Naive thymus-derived CD4-positive, alpha-beta T cell (primary cell): ENCODE data around the gene LAMP2. TPM values are rescaled to one million over a fixed set of nuclear protein-coding genes. Genes with fewer than 3 reads are reported as not detected.

Source experiments
- ATAC-seq: fragments of 150-1000 bp; cut with Tn5 transposase; 2 replicates; pipeline ENCODE4 v1.10.0; 2021; ENCODE audit warnings: mild to moderate bottlenecking, moderate library complexity
- CTCF ChIA-PET: fragments of 350-600 bp; sonication (Branson Sonifier 250); formaldehyde crosslinking; loops from one replicate; lab custom pipeline; 2021; ENCODE audit warnings: antibody characterized with exemption; lab: Charles Lee
- POLR2A ChIA-PET: fragments of 350-600 bp; sonication (Branson Sonifier 250); formaldehyde crosslinking; loops from one replicate; lab custom pipeline; 2021; ENCODE audit warnings: antibody characterized with exemption, inconsistent platforms; lab: Charles Lee
- DNase-seq, 9 donors: peaks; one replicate each; pipeline versions ENCODE4 v3.0.0 to v3.0.0-alpha.2; 2020 to 2022; ENCODE audit warnings: mixed read lengths in 1 of 9
- H3K27ac ChIP-seq: one replicate; pipeline ENCODE4 v1.7.0; 2013; ENCODE audit warnings: mild to moderate bottlenecking, low read depth, low read length, moderate library complexity
- H3K27me3 ChIP-seq, 2 donors: one replicate each; pipeline ENCODE4 v1.7.0; 2013; ENCODE audit warnings: low read length in 2 of 2, mild to moderate bottlenecking in 2 of 2, moderate library complexity in 2 of 2; ENCODE audit not compliant: control insufficient read depth in 2 of 2, insufficient read depth in 2 of 2
- H3K36me3 ChIP-seq, 3 experiments: 1 replicate in 2 of 3; 2 replicates in 1 of 3; pipeline ENCODE4 v1.7.0; 2013; ENCODE audit warnings: low read length in 3 of 3, mild to moderate bottlenecking in 3 of 3, moderate library complexity in 1 of 3; ENCODE audit not compliant: insufficient read depth in 3 of 3, control insufficient read depth in 2 of 3
- H3K4me1 ChIP-seq, 2 donors: one replicate each; pipeline ENCODE4 v1.7.0; 2013; ENCODE audit warnings: low read length in 2 of 2, mild to moderate bottlenecking in 2 of 2, moderate library complexity in 1 of 2; ENCODE audit not compliant: control insufficient read depth in 2 of 2, insufficient read depth in 2 of 2
- H3K4me3 ChIP-seq: 2 replicates; pipeline ENCODE4 v1.7.0; 2013; ENCODE audit warnings: mild to moderate bottlenecking, low read length
- H3K9me3 ChIP-seq, 3 experiments: 1 replicate in 2 of 3; 2 replicates in 1 of 3; pipeline ENCODE4 v1.7.0; 2013; ENCODE audit warnings: low read length in 3 of 3; ENCODE audit not compliant: control insufficient read depth in 2 of 3
- H3K27ac Mint-ChIP-seq, 9 donors: one replicate each; pipeline ENCODE4 v1.8.0; 2020 to 2022; ENCODE audit warnings: mixed read lengths in 9 of 9, mild to moderate bottlenecking in 8 of 9, moderate library complexity in 5 of 9, inconsistent platforms in 2 of 9
- H3K27me3 Mint-ChIP-seq, 5 donors: one replicate each; pipeline ENCODE4 v1.8.0; 2021 to 2022; ENCODE audit warnings: mixed read lengths in 5 of 5, mild to moderate bottlenecking in 1 of 5
- H3K36me3 Mint-ChIP-seq, 5 donors: one replicate each; pipeline ENCODE4 v1.8.0; 2020 to 2022; ENCODE audit warnings: mixed read lengths in 5 of 5, mild to moderate bottlenecking in 3 of 5, inconsistent platforms in 1 of 5
- H3K4me1 Mint-ChIP-seq, 7 donors: one replicate each; pipeline ENCODE4 v1.8.0; 2020 to 2022; ENCODE audit warnings: mixed read lengths in 7 of 7, mild to moderate bottlenecking in 3 of 7, inconsistent platforms in 1 of 7
- H3K4me3 Mint-ChIP-seq, 10 donors: one replicate each; pipeline ENCODE4 v1.8.0; 2020 to 2022; ENCODE audit warnings: mild to moderate bottlenecking in 10 of 10, mixed read lengths in 10 of 10, moderate library complexity in 6 of 10, inconsistent platforms in 2 of 10
- H3K9me3 Mint-ChIP-seq, 11 donors: one replicate each; pipeline ENCODE4 v1.8.0; 2020 to 2022; ENCODE audit warnings: mixed read lengths in 11 of 11, mild to moderate bottlenecking in 4 of 11, inconsistent platforms in 1 of 11, moderate library complexity in 1 of 11
- intact Hi-C, 2 donors: fragments of 100-400 bp; cut with micrococcal nuclease; formaldehyde crosslinking; loops; one replicate each; pipeline ENCODE4 v1.15.1; 2023
- polyA plus RNA-seq, 2 donors: library from polyadenylated mRNA; unstranded; fragments of 300-500 nt; fragmentation: Illumina TruSeq; gene quantifications; one replicate each; pipeline ENCODE4 v1.2.3, GENCODE V29; 2021
- total RNA-seq, 6 experiments: library from RNA in 5 of 6; stranded (reverse) in 5 of 6; gene quantifications; 1 replicate in 5 of 6; 2 replicates in 1 of 6; pipeline ENCODE4 v1.2.3 and lab custom pipeline; 2021 to 2026

The LAMP2 gene
- total and polyA plus RNA-seq, 7 experiments from 2014 or later = 22.5 to 92.3 (median 47.1) TPM

GRCh38 chrX:120380699-120381098, 88.4 kb downstream of the LAMP2 start:
- H3K27ac Mint-ChIP-seq = peak overlapping the region in 2 of 9 donors; percentile 23 to 57
- ATAC-seq (peak; percentile 80), DNase-seq (peak in 7 of 9 donors; percentile 13 to 66 (median 54))
- H3K27me3 Mint-ChIP-seq = peaks cover 0 to 12% (median 4%) of the 10 kb centered on the region in 5 donors
- ChIA-PET CTCF (interaction anchor here (0.7 to 3.4 kb wide), 15 partner anchors 12 to 105 kb away, joined by 3 to 36 read pairs (median 4); no protein-coding TSS in a partner anchor), POLR2A (interaction anchor here (0.6 to 1.1 kb wide), 2 partner anchors 90 to 100 kb away, joined by 3 read pairs; no protein-coding TSS in a partner anchor)
- peaks cover 0 to 4% of the 10 kb centered on the region in 2 donors for H3K4me1 ChIP-seq
- intact Hi-C loops = loop anchor here (1.0 to 2.0 kb wide), 4 partner anchors 62 to 95 kb away; no protein-coding TSS in a partner anchor
- no peak overlapping the region for H3K27ac ChIP-seq
- no peak overlapping the region for H3K4me3 Mint-ChIP-seq
- peaks cover 0 to 6% (median 4%) of the 10 kb centered on the region in 7 donors for H3K4me1 Mint-ChIP-seq
- H3K4me3 ChIP-seq = no peak overlapping the region
- no peaks in the 10 kb centered on the region for H3K36me3 Mint-ChIP-seq
- no peaks in the 10 kb centered on the region for H3K27me3 ChIP-seq
- H3K9me3 ChIP-seq = no peaks in the 10 kb centered on the region
- no peaks in the 10 kb centered on the region for H3K36me3 ChIP-seq
- peaks cover 0 to 2% (median 0%) of the 10 kb centered on the region in 11 donors for H3K9me3 Mint-ChIP-seq

DNA sequence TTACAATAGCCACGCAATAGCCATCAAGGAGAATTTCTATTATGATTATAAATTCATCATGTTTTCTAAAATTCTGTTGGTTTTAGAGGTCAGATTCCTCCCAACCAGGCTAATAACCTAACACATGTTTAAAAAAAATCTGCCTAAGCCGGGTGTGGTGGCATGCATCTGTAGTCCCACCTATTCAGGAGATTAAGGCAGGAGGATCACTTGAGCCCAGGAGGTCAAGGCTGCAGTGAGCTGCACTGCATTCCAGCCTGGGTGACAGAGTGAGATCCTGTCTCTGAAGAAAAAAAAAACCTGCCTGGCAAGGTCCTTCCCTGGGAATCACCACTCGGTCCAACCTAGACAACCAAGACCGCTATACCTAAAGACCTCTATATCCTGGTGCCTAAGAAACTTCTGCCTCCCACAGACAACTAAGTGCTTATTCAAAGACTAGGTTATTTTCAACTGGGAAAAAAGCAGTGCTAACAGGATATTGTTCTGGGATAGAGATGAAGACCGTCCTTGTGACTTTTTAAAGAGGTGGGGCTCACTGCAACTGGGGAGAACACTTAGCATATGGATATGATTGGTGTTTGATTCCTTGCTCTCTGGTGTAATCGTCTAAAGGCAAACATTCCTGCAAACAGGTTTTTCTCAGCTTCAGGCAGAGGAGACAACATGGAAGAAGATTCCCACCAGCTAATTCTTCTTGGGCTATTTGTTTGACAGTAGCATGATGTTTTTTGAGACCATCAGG, 89.0 kb downstream of the LAMP2 start:
- no peak for ATAC-seq
- Mint-ChIP-seq H3K4me3 (no peak overlapping the region), H3K36me3 (no peaks in the 10 kb centered on the region), H3K27ac (no peak overlapping the region), H3K27me3 (peaks cover 0 to 12% (median 4%) of the 10 kb centered on the region in 5 donors), H3K4me1 (peaks cover 0 to 6% (median 4%) of the 10 kb centered on the region in 7 donors), H3K9me3 (no peaks in the 10 kb centered on the region)
- DNase-seq = no peak
- intact Hi-C loops = loop anchor here (1.0 to 2.0 kb wide), 4 partner anchors 61 to 95 kb away; no protein-coding TSS in a partner anchor
- H3K36me3 ChIP-seq = no peaks in the 10 kb centered on the region
- H3K9me3 ChIP-seq = no peaks in the 10 kb centered on the region
- H3K4me3 ChIP-seq = no peak overlapping the region
- no peaks in the 10 kb centered on the region for H3K27me3 ChIP-seq
- no peak overlapping the region for H3K27ac ChIP-seq
- ChIA-PET POLR2A (no interaction called here), CTCF (interaction anchor here (0.7 to 3.4 kb wide), 11 partner anchors 11 to 106 kb away, joined by 3 to 36 read pairs (median 4); no protein-coding TSS in a partner anchor)
- H3K4me1 ChIP-seq = peaks cover 0 to 4% of the 10 kb centered on the region in 2 donors

DNA sequence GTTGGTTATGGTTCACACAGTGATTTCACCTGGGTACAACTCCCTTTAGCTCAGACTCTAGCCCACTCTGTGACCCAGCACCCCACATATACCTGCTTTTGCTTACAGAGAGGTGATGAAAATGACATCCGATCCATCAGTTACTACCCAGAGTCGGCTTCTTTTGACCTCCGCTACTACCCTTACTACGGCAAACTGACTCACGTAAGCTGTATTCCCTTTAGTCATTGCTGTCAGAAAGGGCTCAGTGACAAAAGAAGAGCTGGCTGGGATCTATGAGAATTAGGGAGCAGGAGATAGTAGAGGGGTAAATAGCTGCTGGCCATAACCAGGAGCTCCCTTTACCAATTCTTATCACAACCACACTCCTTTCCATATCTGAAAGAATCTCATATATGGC, 90.5 kb downstream of the LAMP2 start:
- POLR2A ChIA-PET = interaction anchor here (0.7 kb wide), 1 partner anchor 35 kb away, joined by 3 read pairs; no protein-coding TSS in a partner anchor
- CTCF ChIA-PET = interaction anchor here (0.8 to 1.7 kb wide), 2 partner anchors 73 to 76 kb away, joined by 4 to 5 read pairs; no protein-coding TSS in a partner anchor

More for the DNA sequence above, 90.5 kb downstream of the LAMP2 start:
- H3K36me3 ChIP-seq = no peaks in the 10 kb centered on the region
- H3K4me1 Mint-ChIP-seq = peaks cover 0 to 6% (median 4%) of the 10 kb centered on the region in 7 donors
- no peak for DNase-seq
- H3K9me3 Mint-ChIP-seq = no peaks in the 10 kb centered on the region
- H3K27ac Mint-ChIP-seq = no peak overlapping the region
- no peak overlapping the region for H3K4me3 ChIP-seq
- intact Hi-C loops = no loop called here
- H3K9me3 ChIP-seq = no peaks in the 10 kb centered on the region
- H3K4me3 Mint-ChIP-seq = no peak overlapping the region
- H3K36me3 Mint-ChIP-seq = no peaks in the 10 kb centered on the region
- H3K27ac ChIP-seq = no peak overlapping the region
- peaks cover 0 to 14% (median 4%) of the 10 kb centered on the region in 5 donors for H3K27me3 Mint-ChIP-seq
- H3K4me1 ChIP-seq = peaks cover 0 to 4% of the 10 kb centered on the region in 2 donors
- ATAC-seq = no peak
- no peaks in the 10 kb centered on the region for H3K27me3 ChIP-seq

Other genes starting within 250 kb of the LAMP2 start
- gene ZBTB33, start 218.5 kb downstream of the LAMP2 start, total RNA-seq = 10 to 100 TPM; 15.3 to 30.7 (median 26.3) TPM
- 10 to 100 TPM; 13.7 to 16.0 TPM for gene ZBTB33, start 218.5 kb downstream of the LAMP2 start, polyA plus RNA-seq
- 1 to 10 TPM in 1 of 5 experiments, not detected in 4; 1.2 TPM for gene TMEM255A, start 157.8 kb downstream of the LAMP2 start, total RNA-seq
- under 1 TPM; 0.06 to 0.12 TPM for gene TMEM255A, start 157.8 kb downstream of the LAMP2 start, polyA plus RNA-seq
- not detected for gene ATP1B4, start 107.2 kb downstream of the LAMP2 start, total RNA-seq
- gene ATP1B4, start 107.2 kb downstream of the LAMP2 start, polyA plus RNA-seq = not detected
- gene CUL4B, start 91.7 kb upstream of the LAMP2 start, total RNA-seq = 10 to 100 TPM; 34.9 to 67.7 (median 43.0) TPM
- gene CUL4B, start 91.7 kb upstream of the LAMP2 start, polyA plus RNA-seq = 10 to 100 TPM; 22.6 to 28.8 TPM
- 10 to 100 TPM; 17.6 to 55.6 (median 27.3) TPM for gene MCTS1, start 134.8 kb upstream of the LAMP2 start, total RNA-seq
- 10 to 100 TPM; 55.8 to 76.3 TPM for gene MCTS1, start 134.8 kb upstream of the LAMP2 start, polyA plus RNA-seq
- 10 to 100 TPM in 3 of 5 experiments, 1 to 10 TPM in 2; 4.7 to 29.5 (median 16.4) TPM for gene C1GALT1C1, start 160.8 kb upstream of the LAMP2 start, total RNA-seq
- gene C1GALT1C1, start 160.8 kb upstream of the LAMP2 start, polyA plus RNA-seq = 10 to 100 TPM; 22.2 to 31.0 TPM